Adrenal gland (tissue), 12 donors: ENCODE data around the gene KYNU. TPM values are rescaled to one million over a fixed set of nuclear protein-coding genes. Genes with fewer than 3 reads are reported as not detected.

Experiments used
- DNase-seq, 7 donors: peaks; one replicate each; pipeline ENCODE4 v3.0.0-alpha.2; 2019 to 2020
- H3K27ac ChIP-seq, 5 donors: fragments of 200-600 bp; sonication (generic) in 4 of 5; 1 replicate in 3 of 5; 2 replicates in 2 of 5; pipeline versions ENCODE4 v1.5.1 to v1.8.0; 2016 to 2020; ENCODE audit warnings: mild to moderate bottlenecking in 1 of 5
- H3K27me3 ChIP-seq: fragments of 200-600 bp; 2 replicates; pipeline ENCODE4 v1.8.0; 2021
- H3K36me3 ChIP-seq, 2 donors: fragments of 200-600 bp; replicated peaks in 1 of 2; 1 replicate in 1 of 2; 2 replicates in 1 of 2; pipeline versions ENCODE4 v1.5.1 to v1.8.0; 2018 to 2022
- H3K4me1 ChIP-seq, 2 donors: fragments of 200-600 bp; replicated peaks in 1 of 2; 1 replicate in 1 of 2; 2 replicates in 1 of 2; pipeline versions ENCODE4 v1.5.1 to v1.8.0; 2018 to 2021
- H3K4me3 ChIP-seq, 4 donors: fragments of 200-600 bp; sonication (generic) in 3 of 4; one replicate each; pipeline ENCODE4 v1.5.1; 2016 to 2018
- H3K9me3 ChIP-seq, 3 donors: fragments of 200-600 bp; sonication (generic) in 1 of 3; replicated peaks in 1 of 3; 1 replicate in 2 of 3; 2 replicates in 1 of 3; pipeline versions ENCODE4 v1.5.1 to v1.8.0; 2016 to 2021
- CTCF ChIP-seq, 6 experiments: fragments of 450-650 bp in 4 of 6; fragments of 200-600 bp in 2 of 6; sonication (generic) in 1 of 6; IDR thresholded peaks; 1 replicate in 5 of 6; 2 replicates in 1 of 6; pipeline versions ENCODE4 v1.5.1 to v1.8.0; 2016 to 2021; ENCODE audit warnings: antibody characterized with exemption in 6 of 6, mild to moderate bottlenecking in 2 of 6, moderate library complexity in 1 of 6
- POLR2A ChIP-seq, 2 donors: fragments of 450-650 bp; IDR thresholded peaks; one replicate each; pipeline ENCODE4 v1.6.1; 2017; ENCODE audit warnings: antibody characterized with exemption in 2 of 2, mild to moderate bottlenecking in 2 of 2, moderate library complexity in 1 of 2
- WGBS, 4 donors: extraction: QIAGEN DNeasy Blood & Tissue Kit in 2 of 4; methylation state at CpG; one replicate each; pipeline versions ENCODE4 v1.1.5 to v1.1.7; 2013 to 2017; 5-methylcytosine and 5-hydroxymethylcytosine counted together
- intact Hi-C, 2 donors: fragments of 100-400 bp; cut with DNase I; formaldehyde crosslinking; loops; one replicate each; pipeline versions ENCODE4 v1.14.1 to v1.15.0; 2022 to 2023
- polyA plus RNA-seq, 3 donors: library from polyadenylated mRNA; stranded (reverse); fragments of 200-250 nt in 2 of 3; fragments of 350-450 nt in 1 of 3; fragmentation: Illumina TruSeq in 1 of 3; extraction: RNeasy Lipid Tissue Mini Kit (QIAGEN cat#74804) in 1 of 3; gene quantifications; one replicate each; pipeline ENCODE4 v1.2.3, GENCODE V29; 2013 to 2014
- total RNA-seq, 9 donors: library from RNA; depleted of rRNA in 4 of 9; stranded (reverse); fragments of >200 nt in 4 of 9; fragments of 120-200 nt in 1 of 9; fragmentation: NEBNext Ultra II Directional in 1 of 9; extraction: Animal tissue kit (Norgen Biotek cat#: 25700) in 1 of 9; gene quantifications; one replicate each; pipeline versions ENCODE4 v1.1.0 to v1.2.4, GENCODE V29; 2013 to 2023
- donor health status: healthy with polysubstance abuse.
- donor health status: Bipolar disorder and iron deficiency.
- donor health status: DM: yes; HTN: yes; CAD: no.
- donor health status: DM: no; HTN: no; CAD: no.
- donor health status: DM: no; HTN: no; CAD: no.
- donor health status: DM: yes; HTN: yes; CAD: no.

The KYNU gene
- total and polyA plus RNA-seq, 12 donors = 1.9 to 30.2 (median 9.2) TPM

- WGBS, 4 donors = 72 to 84% (median 76%) methylated on average over 4 of the region's 4 CpGs
- no peaks in the 10 kb centered on the region for H3K27me3 ChIP-seq
- no peak overlapping the region for H3K4me3 ChIP-seq
- no peaks in the 10 kb centered on the region for H3K9me3 ChIP-seq
- H3K36me3 ChIP-seq = no peaks in the 10 kb centered on the region
- H3K4me1 ChIP-seq = peaks cover 0 to 10% of the 10 kb centered on the region in 2 donors
- intact Hi-C loops = no loop called here
- TF ChIP-seq POLR2A (IDR thresholded peaks at IDR 0.05) (no peak), CTCF (IDR thresholded peaks at IDR 0.05) (no peak)
- no peak overlapping the region for H3K27ac ChIP-seq
- no peak for DNase-seq
Observed at GRCh38 chr2:142992840-142993239, 115.4 kb downstream of the KYNU start.

GRCh38 chr2:142993771-142994170 lies 116.3 kb downstream of the KYNU start:
- H3K4me1 ChIP-seq = peaks cover 0 to 9% of the 10 kb centered on the region in 2 donors
- intact Hi-C loops = no loop called here
- H3K27ac ChIP-seq = no peak overlapping the region
- WGBS, 4 donors = 46 to 69% (median 66%) methylated on average over 2 of the region's 2 CpGs
- no peaks in the 10 kb centered on the region for H3K27me3 ChIP-seq
- H3K36me3 ChIP-seq = no peaks in the 10 kb centered on the region
- DNase-seq = no peak
- H3K4me3 ChIP-seq = no peak overlapping the region
- no peak for TF ChIP-seq CTCF (IDR thresholded peaks at IDR 0.05)
- no peaks in the 10 kb centered on the region for H3K9me3 ChIP-seq

GRCh38 chr2:142994665-142995064 lies 117.2 kb downstream of the KYNU start:
- 86 to 92% (median 89%) methylated on average over 2 of the region's 2 CpGs for WGBS, 4 donors
- Histone ChIP-seq H3K27ac (no peak overlapping the region), H3K9me3 (no peaks in the 10 kb centered on the region), H3K4me1 (peaks cover 0 to under 1% of the 10 kb centered on the region in 2 donors), H3K4me3 (no peak overlapping the region), H3K27me3 (no peaks in the 10 kb centered on the region), H3K36me3 (no peaks in the 10 kb centered on the region)
- no peak for DNase-seq
- TF ChIP-seq POLR2A (IDR thresholded peaks at IDR 0.05) (no peak), CTCF (IDR thresholded peaks at IDR 0.05) (no peak)
- intact Hi-C loops = no loop called here

GRCh38 chr2:142997231-142997630 lies 119.8 kb downstream of the KYNU start:
- Histone ChIP-seq H3K27me3 (no peaks in the 10 kb centered on the region), H3K27ac (no peak overlapping the region), H3K4me1 (no peaks in the 10 kb centered on the region), H3K36me3 (no peaks in the 10 kb centered on the region), H3K9me3 (no peaks in the 10 kb centered on the region), H3K4me3 (no peak overlapping the region)
- 65 to 76% (median 74%) methylated on average over 1 of the region's 1 CpG for WGBS, 4 donors
- no peak for DNase-seq
- TF ChIP-seq CTCF (IDR thresholded peaks at IDR 0.05) (no peak), POLR2A (IDR thresholded peaks at IDR 0.05) (no peak)
- intact Hi-C loops = no loop called here
